Gastroesophageal sphincter (tissue), 3 donors: Measurements from ENCODE around the gene CCDC171.

Experiments
- CTCF ChIP-seq, 4 experiments: fragments of 200-600 bp in 2 of 4; fragments of 450-650 bp in 2 of 4; sonication (generic) in 1 of 4; IDR thresholded peaks; one replicate each; pipeline ENCODE4 v1.5.1; 2017 to 2019; ENCODE audit warnings: antibody characterized with exemption in 4 of 4, mild to moderate bottlenecking in 2 of 4, moderate library complexity in 2 of 4
- POLR2AphosphoS5 ChIP-seq: sonication (generic); formaldehyde crosslinking; IDR thresholded peaks from one replicate; pipeline ENCODE4 v1.6.1; 2017; ENCODE audit warnings: antibody characterized with exemption

- TF ChIP-seq CTCF (IDR thresholded peaks at IDR 0.05): no peak
- no peak for TF ChIP-seq POLR2AphosphoS5
Observed at GRCh38 chr9:15711931-15712330, 159.1 kb downstream of the CCDC171 start.
